Ectodermal cell (in vitro differentiated cells): Measurements from ENCODE around the gene AEBP1.
A peak's percentile ranks its signal among the peaks of the same experiment; 100 is the strongest.

ENCODE experiments used
- H3K27ac ChIP-seq: 2 replicates; pipeline ENCODE4 v1.7.0; 2013; ENCODE audit warnings: mild to moderate bottlenecking, low read depth, low read length; ENCODE audit not compliant: insufficient read depth, poor library complexity, severe bottlenecking
- H3K27me3 ChIP-seq: 2 replicates; pipeline ENCODE4 v1.7.0; 2013; ENCODE audit warnings: mild to moderate bottlenecking, low read length; ENCODE audit not compliant: insufficient read depth, control insufficient read depth, poor library complexity, severe bottlenecking
- H3K36me3 ChIP-seq: one replicate; pipeline ENCODE4 v1.7.0; 2013; ENCODE audit warnings: low read length; ENCODE audit not compliant: control insufficient read depth, insufficient read depth
- H3K4me1 ChIP-seq: one replicate; pipeline ENCODE4 v1.7.0; 2013; ENCODE audit warnings: low read length; ENCODE audit not compliant: control insufficient read depth, insufficient read depth
- H3K4me3 ChIP-seq: 2 replicates; pipeline ENCODE4 v1.7.0; 2013; ENCODE audit warnings: low read depth, low read length, control low read depth; ENCODE audit not compliant: insufficient read depth
- H3K9me3 ChIP-seq: 2 replicates; pipeline ENCODE4 v1.7.0; 2013; ENCODE audit warnings: mild to moderate bottlenecking, low read length, moderate library complexity; ENCODE audit not compliant: control insufficient read depth
- WGBS, 2 experiments: methylation state at CpG; one replicate each; pipeline ENCODE4 v1.1.7; 2013; ENCODE audit warnings: missing lambda C conversion rate in 2 of 2; 5-methylcytosine and 5-hydroxymethylcytosine counted together

Gene AEBP1

DNA sequence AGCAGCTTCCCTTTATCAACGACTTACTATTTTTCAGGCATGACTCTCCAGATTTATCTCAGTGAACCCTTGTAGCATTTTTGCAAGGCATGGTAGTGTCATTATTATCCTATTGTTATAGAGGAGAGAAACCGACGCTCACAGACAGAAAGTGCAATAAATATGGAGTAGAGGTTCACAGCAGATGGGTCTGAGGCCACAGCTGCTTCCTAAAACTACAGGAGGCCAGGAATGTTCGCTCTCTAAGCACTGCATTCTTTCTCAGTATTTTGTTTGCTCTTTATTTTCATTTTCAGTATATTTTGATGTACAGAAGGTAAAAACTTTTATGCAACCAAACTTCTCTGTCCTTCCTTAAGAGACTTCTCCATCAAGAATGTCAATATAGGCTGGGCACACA, 4.5 kb upstream of the AEBP1 start:
- Histone ChIP-seq H3K9me3 (no peaks in the 10 kb centered on the region), H3K4me3 (no peak overlapping the region), H3K27ac (no peak overlapping the region), H3K36me3 (no peaks in the 10 kb centered on the region), H3K4me1 (peaks cover 6% of the 10 kb centered on the region), H3K27me3 (peaks cover 17% of the 10 kb centered on the region)
- 86 to 90% methylated on average over 3 of the region's 4 CpGs for WGBS, 2 experiments

DNA sequence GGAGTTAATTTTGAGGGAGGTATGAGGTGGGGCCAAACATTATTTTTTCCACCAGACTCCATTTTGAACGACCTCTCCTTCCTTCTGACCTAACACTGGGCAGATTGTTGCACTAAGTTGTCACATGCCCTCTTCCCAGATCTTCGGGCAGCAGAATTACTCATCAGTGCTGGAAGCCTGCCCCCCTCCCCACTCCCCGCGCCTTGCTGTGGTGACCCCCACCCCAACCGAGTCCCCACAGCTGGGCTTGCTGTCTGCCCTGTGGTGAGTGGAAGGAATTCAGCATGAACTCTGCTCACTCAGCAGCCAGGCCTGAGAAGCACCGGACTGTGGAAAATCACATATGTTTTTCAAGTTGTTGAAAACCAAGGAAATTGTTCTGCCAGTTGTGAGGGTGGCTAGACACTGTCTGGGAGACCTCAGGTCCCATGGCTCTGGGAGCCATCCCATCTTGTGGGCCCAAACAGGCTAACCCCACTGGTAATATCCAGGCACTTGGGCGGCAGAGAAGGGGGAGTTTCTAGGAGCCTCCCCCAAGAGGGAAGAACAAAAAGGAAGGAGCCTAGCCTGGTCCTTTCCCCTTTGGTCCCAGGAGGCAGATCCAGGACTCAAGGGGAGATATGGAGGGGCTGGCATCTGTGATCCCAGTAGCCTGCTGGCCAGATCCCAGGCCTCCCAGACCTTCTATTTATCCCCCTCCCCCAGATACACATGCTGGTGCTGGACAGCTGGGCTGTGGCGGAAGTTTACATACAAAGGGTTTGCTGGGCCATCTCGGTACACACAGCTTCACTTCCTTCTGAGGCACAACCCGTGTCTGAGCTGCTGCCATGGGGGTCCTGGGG, 3.5 kb upstream of the AEBP1 start:
- no peaks in the 10 kb centered on the region for H3K36me3 ChIP-seq
- 89 to 90% methylated on average over 8 to 10 of the region's 10 CpGs for WGBS, 2 experiments
- peaks cover 27% of the 10 kb centered on the region for H3K27me3 ChIP-seq
- no peak overlapping the region for H3K4me3 ChIP-seq
- no peak overlapping the region for H3K27ac ChIP-seq
- H3K4me1 ChIP-seq, result peaks cover 14% of the 10 kb centered on the region
- no peaks in the 10 kb centered on the region for H3K9me3 ChIP-seq

DNA sequence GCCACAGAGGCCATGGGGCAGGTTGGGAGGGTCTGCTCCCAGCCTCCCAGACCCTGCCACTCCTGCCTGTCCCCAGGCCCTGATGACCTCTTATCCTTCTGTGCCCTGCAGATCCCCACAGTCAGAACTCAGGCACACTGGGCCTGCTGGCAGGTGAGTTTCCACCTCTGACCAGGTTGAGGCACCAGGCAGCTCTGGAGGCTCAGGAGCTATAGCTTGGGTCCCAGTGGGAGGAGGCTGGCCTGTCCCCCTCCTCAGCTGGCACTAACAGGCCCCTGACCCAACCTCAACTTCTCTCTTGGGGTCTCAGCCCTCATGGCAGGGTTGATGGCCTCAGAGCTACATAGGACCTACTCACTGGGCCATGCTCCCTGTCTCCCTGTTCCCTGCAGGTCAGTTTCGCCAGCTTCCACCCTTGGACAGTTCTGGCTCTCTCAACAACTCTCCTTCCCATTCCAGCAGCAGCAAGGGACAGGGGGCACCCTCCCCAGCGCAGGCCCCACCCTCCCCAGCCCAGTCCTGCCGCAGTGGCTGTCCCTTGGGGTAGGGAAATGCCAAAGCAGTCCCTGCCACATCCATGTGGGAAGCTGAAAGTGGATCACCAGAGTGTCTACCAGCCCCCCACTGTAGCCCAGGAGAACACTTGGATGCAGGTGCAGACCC, 2.7 kb upstream of the AEBP1 start:
- Histone ChIP-seq H3K27ac (no peak overlapping the region), H3K4me1 (peaks cover 14% of the 10 kb centered on the region), H3K27me3 (peaks cover 30% of the 10 kb centered on the region), H3K9me3 (no peaks in the 10 kb centered on the region), H3K4me3 (no peak overlapping the region), H3K36me3 (no peaks in the 10 kb centered on the region)
- WGBS, 2 experiments, result 91% methylated on average over 3 of the region's 3 CpGs

DNA sequence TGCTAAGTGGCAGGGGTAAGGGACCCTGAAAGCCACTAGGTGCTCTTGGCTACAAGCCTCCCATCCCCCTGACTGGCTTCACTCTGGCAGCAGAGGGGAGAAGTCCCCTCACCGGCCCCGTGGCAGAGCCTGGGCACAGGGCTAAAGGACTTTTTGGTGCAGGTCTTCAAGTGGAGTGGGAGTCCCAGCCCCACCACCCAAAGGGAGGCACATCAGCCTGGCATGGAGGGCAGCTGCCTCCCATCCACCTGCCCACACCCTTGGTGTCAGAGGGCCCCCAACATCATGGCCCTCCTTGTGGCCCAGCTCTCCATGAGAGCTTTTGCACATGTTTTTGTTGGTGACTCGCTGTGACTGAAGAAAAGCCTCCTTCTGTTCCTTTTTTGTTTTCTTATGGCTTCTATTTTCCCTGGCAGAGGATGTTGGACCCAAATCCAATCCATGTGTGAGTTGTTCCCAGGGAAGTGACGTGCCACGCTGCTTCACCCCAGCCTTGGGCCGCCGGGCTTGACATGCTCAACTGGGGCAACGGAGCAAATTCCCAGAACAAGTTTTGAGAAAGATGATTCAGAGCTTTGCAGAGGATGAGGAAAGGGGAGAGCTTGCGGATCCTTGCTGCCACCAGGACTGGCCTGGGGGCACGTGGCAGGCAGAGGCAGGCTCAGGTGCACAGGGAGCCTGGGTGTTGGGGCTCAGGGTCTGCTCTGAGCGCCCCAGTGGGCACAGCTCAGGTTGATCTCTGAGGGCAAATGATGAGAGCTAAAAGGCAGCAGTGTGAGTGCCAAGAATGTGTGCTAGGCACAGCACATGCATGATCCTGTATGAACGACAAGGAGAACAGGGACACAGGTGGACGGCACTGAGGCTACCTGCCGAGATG, 1.9 kb upstream of the AEBP1 start:
- peaks cover 14% of the 10 kb centered on the region for H3K4me1 ChIP-seq
- peaks cover 30% of the 10 kb centered on the region for H3K27me3 ChIP-seq
- no peaks in the 10 kb centered on the region for H3K9me3 ChIP-seq
- no peaks in the 10 kb centered on the region for H3K36me3 ChIP-seq
- WGBS, 2 experiments, result 92 to 94% methylated on average over 14 of the region's 14 CpGs
- H3K4me3 ChIP-seq, result no peak overlapping the region
- no peak overlapping the region for H3K27ac ChIP-seq

DNA sequence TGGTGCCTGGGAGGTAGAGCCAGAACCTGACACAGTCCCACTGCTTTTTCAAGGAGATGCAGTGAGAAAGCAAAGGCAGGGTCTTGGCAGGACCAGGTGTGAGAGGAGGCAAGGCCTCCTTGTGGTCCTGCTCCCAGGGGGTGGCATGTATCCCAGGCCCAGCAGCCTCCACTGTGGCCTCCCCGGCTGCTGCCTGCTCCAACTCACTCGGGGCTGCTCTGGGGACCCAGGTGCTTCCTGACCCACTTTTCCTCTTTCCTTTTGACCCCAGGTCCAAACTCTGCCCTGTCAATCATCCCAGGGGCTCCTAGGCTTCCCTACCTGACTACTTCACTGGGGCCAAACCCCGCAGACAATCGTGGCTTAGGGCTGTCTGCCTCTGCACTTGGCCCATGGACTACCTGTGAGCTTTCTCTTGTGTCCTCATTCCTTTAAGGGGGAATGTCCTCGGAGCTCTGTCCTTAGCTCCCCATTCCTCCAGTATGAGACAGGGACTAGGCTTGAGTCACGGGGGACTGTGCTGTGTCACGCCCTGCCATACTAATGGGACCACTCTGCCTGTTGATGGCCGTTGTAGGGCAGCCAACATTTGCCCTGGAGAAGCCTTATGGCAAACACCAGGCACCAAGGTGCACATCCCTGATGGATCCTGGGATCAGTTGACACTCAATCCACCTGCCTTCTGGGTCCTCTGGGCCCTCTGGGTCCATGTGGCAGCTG, 1.1 kb upstream of the AEBP1 start:
- H3K9me3 ChIP-seq, result no peaks in the 10 kb centered on the region
- H3K4me3 ChIP-seq, result no peak overlapping the region
- peaks cover 30% of the 10 kb centered on the region for H3K27me3 ChIP-seq
- no peak overlapping the region for H3K27ac ChIP-seq
- peaks cover 14% of the 10 kb centered on the region for H3K4me1 ChIP-seq
- WGBS, 2 experiments, result 82 to 85% methylated on average over 8 of the region's 8 CpGs
- H3K36me3 ChIP-seq, result no peaks in the 10 kb centered on the region

DNA sequence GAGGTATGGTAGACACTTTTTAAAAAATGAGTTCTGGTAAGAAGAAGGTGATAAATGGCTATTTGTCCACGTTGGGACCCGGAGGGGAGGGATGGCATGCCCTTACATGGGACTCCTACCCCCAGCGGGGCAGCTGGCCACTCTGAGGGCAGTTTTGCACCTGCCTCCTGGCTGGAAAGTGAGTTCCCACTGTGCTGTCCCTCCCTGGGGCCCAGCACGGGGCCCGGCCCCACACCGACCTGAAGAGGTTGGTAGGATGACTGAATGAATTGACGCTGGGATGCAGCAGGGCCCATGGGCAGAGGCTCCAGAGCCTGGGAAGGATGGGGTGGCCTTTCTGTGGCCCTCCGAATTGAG, 601 bp upstream of the AEBP1 start:
- Histone ChIP-seq H3K4me3 (peak overlapping the region; percentile 50), H3K9me3 (no peaks in the 10 kb centered on the region), H3K27me3 (peaks cover 30% of the 10 kb centered on the region), H3K27ac (no peak overlapping the region), H3K36me3 (no peaks in the 10 kb centered on the region), H3K4me1 (peaks cover 14% of the 10 kb centered on the region)
- WGBS, 2 experiments, result 52% methylated on average over 8 of the region's 8 CpGs

DNA sequence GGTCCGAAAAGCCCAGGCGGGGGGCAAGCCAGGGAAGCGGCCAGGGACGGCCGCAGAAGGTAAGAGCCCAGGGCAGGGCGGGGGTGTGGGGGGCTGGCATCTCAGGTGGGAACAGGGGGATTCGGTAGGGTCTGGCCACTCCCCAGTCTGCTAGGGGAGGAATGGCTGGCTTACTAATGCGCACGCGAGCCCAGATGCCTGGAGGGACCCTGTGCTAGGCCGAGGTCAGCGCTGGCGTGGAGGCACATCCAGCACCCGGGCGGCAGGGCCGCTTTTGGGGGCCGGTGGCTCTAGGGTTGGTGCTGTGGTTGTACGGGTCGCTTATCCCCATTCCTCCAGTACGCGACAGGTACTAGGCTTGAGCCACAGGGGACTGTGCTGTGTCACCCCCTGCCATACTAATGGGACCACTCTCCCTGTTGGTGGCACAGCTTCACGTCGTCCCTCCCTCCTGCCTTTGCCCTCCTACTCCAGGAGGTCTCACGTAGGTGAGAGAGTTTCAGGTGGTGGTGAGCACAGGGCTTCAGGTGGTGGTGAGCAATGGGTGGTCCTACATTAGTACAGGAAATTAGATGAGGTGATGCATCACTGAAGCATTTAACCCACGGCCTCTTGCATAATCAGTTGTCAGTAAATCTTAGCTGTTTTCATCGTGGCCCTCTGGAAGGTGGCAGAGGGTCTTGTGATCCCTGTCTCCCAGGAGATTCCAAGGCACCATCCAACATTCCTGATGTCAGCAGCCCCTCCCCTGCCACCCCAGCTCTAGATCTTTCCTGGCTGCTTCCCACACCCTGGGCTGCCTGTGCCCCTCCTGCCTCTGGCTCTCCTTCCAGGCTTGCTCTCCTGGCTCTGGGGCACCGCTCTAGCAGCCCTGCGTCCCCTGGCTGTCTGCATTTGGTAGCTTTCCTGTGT, 971 bp downstream of the AEBP1 start:
- H3K36me3 ChIP-seq, result no peaks in the 10 kb centered on the region
- peaks cover 14% of the 10 kb centered on the region for H3K4me1 ChIP-seq
- H3K27ac ChIP-seq, result no peak overlapping the region
- 18 to 21% methylated on average over 28 of the region's 28 CpGs for WGBS, 2 experiments
- peak overlapping the region; percentile 50 for H3K4me3 ChIP-seq
- H3K9me3 ChIP-seq, result no peaks in the 10 kb centered on the region
- peaks cover 30% of the 10 kb centered on the region for H3K27me3 ChIP-seq

DNA sequence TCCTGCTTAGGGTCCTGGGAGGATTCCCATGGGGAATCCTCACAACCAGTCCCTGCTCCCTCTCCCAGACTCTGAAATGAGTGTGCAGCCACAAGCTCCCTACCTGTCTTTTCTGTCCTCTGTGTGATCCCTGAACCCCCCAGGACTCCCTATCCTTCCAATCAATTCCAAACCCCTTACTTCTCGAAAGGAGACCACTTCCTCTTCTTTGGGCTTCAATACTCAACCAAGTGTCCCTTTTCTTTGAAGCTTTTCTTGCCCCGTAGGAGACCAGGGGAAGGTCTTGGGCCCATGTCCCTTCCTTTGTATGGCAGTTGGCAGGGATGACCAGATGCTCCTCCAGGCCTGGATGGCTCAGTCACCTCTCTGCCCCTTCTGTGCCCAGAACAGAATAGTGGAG, 1.7 kb downstream of the AEBP1 start:
- no peak overlapping the region for H3K27ac ChIP-seq
- no peaks in the 10 kb centered on the region for H3K9me3 ChIP-seq
- WGBS, 2 experiments, result 87 to 89% methylated on average over 2 of the region's 2 CpGs

More for the DNA sequence above, 1.7 kb downstream of the AEBP1 start:
- peaks cover 30% of the 10 kb centered on the region for H3K27me3 ChIP-seq
- no peak overlapping the region for H3K4me3 ChIP-seq
- H3K4me1 ChIP-seq, result peaks cover 11% of the 10 kb centered on the region
- H3K36me3 ChIP-seq, result no peaks in the 10 kb centered on the region
